IPS-15b (cell line): ENCODE measurements around the gene GPC6.

ENCODE experiments used
- H3K27me3 ChIP-seq: one replicate; pipeline ENCODE4 v1.6.1; 2013; ENCODE audit warnings: low read length; ENCODE audit not compliant: control insufficient read depth, insufficient read depth
- H3K36me3 ChIP-seq: one replicate; pipeline ENCODE4 v1.6.1; 2013; ENCODE audit warnings: low read length; ENCODE audit not compliant: control insufficient read depth, insufficient read depth
- H3K4me1 ChIP-seq: one replicate; pipeline ENCODE4 v1.6.1; 2013; ENCODE audit warnings: mild to moderate bottlenecking, low read length; ENCODE audit not compliant: control insufficient read depth, insufficient read depth
- H3K4me3 ChIP-seq: one replicate; pipeline ENCODE4 v1.5.1; 2013; ENCODE audit warnings: low read depth, low read length
- H3K9ac ChIP-seq: one replicate; pipeline ENCODE4 v1.6.1; 2013; ENCODE audit warnings: low read depth, mild to moderate bottlenecking, low read length
- H3K9me3 ChIP-seq: one replicate; pipeline ENCODE4 v1.6.1; 2013; ENCODE audit warnings: mild to moderate bottlenecking, low read length; ENCODE audit not compliant: control insufficient read depth, insufficient read depth

GPC6 gene

GRCh38 chr13:93984052-93984451, 757.4 kb downstream of the GPC6 start:
- Histone ChIP-seq H3K4me3 (no peak overlapping the region), H3K36me3 (no peaks in the 10 kb centered on the region), H3K9ac (no peak overlapping the region), H3K27me3 (no peaks in the 10 kb centered on the region), H3K4me1 (no peaks in the 10 kb centered on the region), H3K9me3 (no peaks in the 10 kb centered on the region)

GRCh38 chr13:93984876-93985275, 758.3 kb downstream of the GPC6 start:
- Histone ChIP-seq H3K4me3 (no peak overlapping the region), H3K27me3 (no peaks in the 10 kb centered on the region), H3K9me3 (no peaks in the 10 kb centered on the region), H3K36me3 (no peaks in the 10 kb centered on the region), H3K9ac (no peak overlapping the region), H3K4me1 (peaks cover 2% of the 10 kb centered on the region)

- Histone ChIP-seq H3K27me3 (no peaks in the 10 kb centered on the region), H3K4me3 (no peak overlapping the region), H3K36me3 (no peaks in the 10 kb centered on the region), H3K4me1 (peaks cover 2% of the 10 kb centered on the region), H3K9ac (no peak overlapping the region), H3K9me3 (no peaks in the 10 kb centered on the region)
Measured at GRCh38 chr13:93987458-93987857, 760.9 kb downstream of the GPC6 start.

- Histone ChIP-seq H3K4me3 (no peak overlapping the region), H3K9me3 (no peaks in the 10 kb centered on the region), H3K9ac (no peak overlapping the region), H3K4me1 (peaks cover 2% of the 10 kb centered on the region), H3K27me3 (no peaks in the 10 kb centered on the region), H3K36me3 (no peaks in the 10 kb centered on the region)
Measured at GRCh38 chr13:93991569-93991968, 765.0 kb downstream of the GPC6 start.

- Histone ChIP-seq H3K36me3 (no peaks in the 10 kb centered on the region), H3K9ac (no peak overlapping the region), H3K4me3 (no peak overlapping the region), H3K9me3 (no peaks in the 10 kb centered on the region), H3K27me3 (peaks cover 5% of the 10 kb centered on the region), H3K4me1 (no peaks in the 10 kb centered on the region)
Measured at GRCh38 chr13:93996481-93996880, 769.9 kb downstream of the GPC6 start.

- Histone ChIP-seq H3K9ac (no peak overlapping the region), H3K4me3 (no peak overlapping the region), H3K4me1 (peaks cover 5% of the 10 kb centered on the region), H3K9me3 (no peaks in the 10 kb centered on the region), H3K36me3 (no peaks in the 10 kb centered on the region), H3K27me3 (no peaks in the 10 kb centered on the region)
Measured at GRCh38 chr13:94006296-94006695, 779.7 kb downstream of the GPC6 start.

GRCh38 chr13:94007072-94007471, 780.5 kb downstream of the GPC6 start:
- Histone ChIP-seq H3K27me3 (no peaks in the 10 kb centered on the region), H3K4me1 (peaks cover under 1% of the 10 kb centered on the region), H3K4me3 (no peak overlapping the region), H3K9ac (no peak overlapping the region), H3K36me3 (no peaks in the 10 kb centered on the region), H3K9me3 (no peaks in the 10 kb centered on the region)

- no peak overlapping the region for H3K4me3 ChIP-seq
- H3K4me1 ChIP-seq = no peaks in the 10 kb centered on the region
- no peaks in the 10 kb centered on the region for H3K27me3 ChIP-seq
- no peak overlapping the region for H3K9ac ChIP-seq
- H3K9me3 ChIP-seq = no peaks in the 10 kb centered on the region
- H3K36me3 ChIP-seq = no peaks in the 10 kb centered on the region
Measured at GRCh38 chr13:94009701-94010100, 783.1 kb downstream of the GPC6 start.

- Histone ChIP-seq H3K4me3 (no peak overlapping the region), H3K4me1 (no peaks in the 10 kb centered on the region), H3K36me3 (no peaks in the 10 kb centered on the region), H3K27me3 (no peaks in the 10 kb centered on the region), H3K9ac (no peak overlapping the region), H3K9me3 (no peaks in the 10 kb centered on the region)
Measured at GRCh38 chr13:94014461-94014860, 787.9 kb downstream of the GPC6 start.

- Histone ChIP-seq H3K4me3 (no peak overlapping the region), H3K9me3 (no peaks in the 10 kb centered on the region), H3K36me3 (no peaks in the 10 kb centered on the region), H3K4me1 (no peaks in the 10 kb centered on the region), H3K9ac (no peak overlapping the region), H3K27me3 (no peaks in the 10 kb centered on the region)
Measured at GRCh38 chr13:94020426-94020825, 793.8 kb downstream of the GPC6 start.

GRCh38 chr13:94020833-94021232, 794.2 kb downstream of the GPC6 start:
- Histone ChIP-seq H3K27me3 (no peaks in the 10 kb centered on the region), H3K4me1 (no peaks in the 10 kb centered on the region), H3K4me3 (no peak overlapping the region), H3K9ac (no peak overlapping the region), H3K36me3 (no peaks in the 10 kb centered on the region), H3K9me3 (no peaks in the 10 kb centered on the region)

GRCh38 chr13:94028234-94028633, 801.6 kb downstream of the GPC6 start:
- H3K27me3 ChIP-seq = no peaks in the 10 kb centered on the region
- H3K9ac ChIP-seq = no peak overlapping the region
- H3K36me3 ChIP-seq = no peaks in the 10 kb centered on the region
- H3K4me3 ChIP-seq = no peak overlapping the region
- no peaks in the 10 kb centered on the region for H3K4me1 ChIP-seq
- no peaks in the 10 kb centered on the region for H3K9me3 ChIP-seq

GRCh38 chr13:94028650-94029049, 802.0 kb downstream of the GPC6 start:
- H3K9ac ChIP-seq = no peak overlapping the region
- H3K9me3 ChIP-seq = no peaks in the 10 kb centered on the region
- no peaks in the 10 kb centered on the region for H3K27me3 ChIP-seq
- no peaks in the 10 kb centered on the region for H3K36me3 ChIP-seq
- no peaks in the 10 kb centered on the region for H3K4me1 ChIP-seq
- H3K4me3 ChIP-seq = no peak overlapping the region
